HG03097 (cell line): ENCODE results near the gene BMPR1B.
"Not testable (repeated sequence)": the region's sequence is repeated elsewhere in the genome, so short reads cannot be mapped to it uniquely, and the experiment has no call there.

Experiments
- ATAC-seq: cut with Tn5 transposase; IDR thresholded peaks from one replicate; pipeline ENCODE4 v1.9.1; 2021; ENCODE audit not compliant: unreplicated experiment, low FRiP score

BMPR1B gene

GRCh38 chr4:95171377-95171776 lies 413.6 kb downstream of the BMPR1B start:
- ATAC-seq: not testable (repeated sequence)

GRCh38 chr4:95178938-95179337 lies 421.2 kb downstream of the BMPR1B start:
- ATAC-seq: no peak

DNA sequence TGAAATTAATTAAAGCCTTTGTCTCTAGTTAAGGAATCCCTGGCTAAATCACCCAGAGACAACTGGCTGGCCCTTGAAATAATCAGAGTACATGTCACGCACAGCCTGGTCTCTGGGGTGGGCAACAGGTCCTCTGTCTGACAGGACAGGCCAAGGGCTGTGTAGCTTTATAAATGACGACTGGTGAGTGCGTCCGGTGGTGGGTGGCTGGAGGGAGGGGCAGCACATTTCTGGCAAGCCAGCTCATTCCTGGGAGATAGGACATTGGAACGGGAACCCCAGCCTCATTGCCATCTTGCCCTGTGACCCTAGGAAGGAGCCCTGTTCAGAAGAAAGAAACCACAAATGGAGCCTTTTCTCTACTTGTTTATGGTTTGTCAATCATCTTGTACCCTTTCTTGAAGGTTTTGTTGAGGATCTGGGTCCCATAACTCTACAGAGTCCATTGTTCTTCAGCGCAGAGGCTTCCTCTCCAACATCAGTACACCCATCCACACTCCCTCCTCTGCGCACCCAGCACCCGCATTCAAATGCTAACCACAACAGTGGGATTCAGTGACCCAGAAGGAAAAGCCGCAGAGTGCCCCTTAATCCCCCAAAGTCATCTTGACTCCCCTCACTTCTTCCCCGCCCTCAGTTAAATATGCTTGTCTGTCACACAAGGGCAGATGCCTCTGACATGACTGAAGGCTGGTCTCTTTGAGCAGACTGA lies 422.9 kb downstream of the BMPR1B start:
- no peak for ATAC-seq

- ATAC-seq: no peak
Observed at GRCh38 chr4:95181243-95181995, 423.7 kb downstream of the BMPR1B start.

DNA sequence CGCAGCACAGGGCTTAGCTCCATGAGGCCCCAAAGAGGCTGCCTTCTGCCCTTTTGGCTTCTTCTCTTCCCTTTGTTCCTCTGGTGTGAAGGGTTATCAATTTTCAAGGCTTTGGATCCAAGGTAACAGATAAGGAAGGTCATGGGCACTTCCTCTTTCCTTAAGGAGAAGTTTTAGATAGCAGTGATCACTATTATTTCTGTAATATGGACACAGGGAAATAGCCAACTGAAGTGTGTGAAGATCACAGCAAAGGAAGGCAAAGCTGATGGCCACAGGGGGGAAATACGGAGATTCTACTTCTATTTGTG lies 424.2 kb downstream of the BMPR1B start:
- ATAC-seq: no peak

DNA sequence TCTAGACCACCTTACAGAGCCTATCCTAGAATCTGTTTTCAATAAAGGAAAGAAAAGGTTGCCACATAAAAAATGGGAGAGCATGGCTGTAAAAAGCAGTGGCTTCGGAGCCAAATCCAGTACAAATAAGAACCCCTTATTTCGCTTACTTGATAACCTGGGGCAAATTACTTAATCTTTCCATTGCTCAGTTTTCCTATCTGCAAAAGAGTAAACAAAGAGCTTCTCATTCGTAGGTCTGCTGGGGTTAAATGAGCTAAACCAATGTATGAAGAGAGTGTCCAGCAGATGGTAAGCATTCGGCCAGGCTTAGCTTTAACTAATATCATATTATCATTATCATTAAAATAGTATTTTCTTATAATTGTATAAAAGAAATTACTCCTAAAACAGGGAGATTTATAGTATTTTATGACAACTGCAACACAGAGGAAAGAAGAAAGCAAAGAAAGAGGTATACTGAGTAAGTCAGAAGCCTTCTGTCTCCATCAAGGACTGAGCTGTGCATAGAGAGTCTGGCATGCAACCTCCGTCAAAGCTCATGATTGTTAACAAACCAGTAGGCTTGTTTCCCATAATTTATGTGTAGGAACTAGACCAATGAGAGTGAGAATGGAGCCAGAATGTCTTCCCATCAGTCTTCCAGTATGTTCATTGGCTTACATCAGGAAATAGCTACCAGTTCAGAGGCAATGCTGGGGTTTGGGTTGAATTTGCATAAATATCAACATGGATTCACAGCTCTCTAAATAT lies 426.1 kb downstream of the BMPR1B start:
- no peak for ATAC-seq

DNA sequence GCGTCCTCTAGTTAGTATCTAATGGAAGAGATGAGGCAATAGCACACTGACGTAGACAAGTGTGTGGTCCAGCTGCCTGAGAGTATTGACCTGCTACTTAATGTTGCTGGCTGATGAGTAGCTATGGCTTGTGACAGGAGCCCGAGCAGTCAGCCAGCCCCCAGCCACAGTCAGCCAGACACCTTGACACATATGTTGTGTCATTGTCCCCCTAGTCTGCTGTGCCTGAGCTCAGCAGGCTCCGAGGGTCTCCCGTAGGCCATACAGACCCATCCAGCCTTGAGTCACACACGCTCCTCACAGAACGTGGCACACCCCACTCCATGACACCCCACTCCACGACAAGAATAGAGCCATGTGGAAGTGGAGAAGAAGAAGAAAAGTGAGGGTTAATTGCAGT lies 428.9 kb downstream of the BMPR1B start:
- ATAC-seq: no peak

GRCh38 chr4:95188701-95189370 lies 431.1 kb downstream of the BMPR1B start:
- no peak for ATAC-seq

- ATAC-seq: no peak
Observed at GRCh38 chr4:95190751-95191436, 433.1 kb downstream of the BMPR1B start.

GRCh38 chr4:95191537-95191936 lies 433.8 kb downstream of the BMPR1B start:
- no peak for ATAC-seq

- no peak for ATAC-seq
Observed at GRCh38 chr4:95193391-95194224, 435.9 kb downstream of the BMPR1B start.

DNA sequence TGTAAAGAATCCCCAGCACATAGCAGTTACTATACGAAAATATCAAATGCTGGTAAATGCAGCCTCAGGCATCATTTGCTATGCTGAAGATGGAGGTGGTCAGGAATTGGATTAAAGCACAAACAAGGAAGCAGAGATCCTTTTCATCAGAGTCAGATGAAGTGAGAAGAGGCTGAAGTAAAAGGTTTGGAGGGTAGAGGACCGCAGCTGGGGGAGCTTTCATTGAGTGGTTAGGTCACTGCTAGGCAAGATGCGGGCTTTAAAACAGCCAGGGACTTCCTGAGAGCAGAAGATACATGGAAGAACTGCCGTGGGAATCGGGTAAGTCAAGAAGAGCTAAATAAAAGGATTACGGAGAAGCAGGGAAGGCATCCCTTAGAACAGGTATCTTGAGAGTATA lies 439.6 kb downstream of the BMPR1B start:
- no peak for ATAC-seq

DNA sequence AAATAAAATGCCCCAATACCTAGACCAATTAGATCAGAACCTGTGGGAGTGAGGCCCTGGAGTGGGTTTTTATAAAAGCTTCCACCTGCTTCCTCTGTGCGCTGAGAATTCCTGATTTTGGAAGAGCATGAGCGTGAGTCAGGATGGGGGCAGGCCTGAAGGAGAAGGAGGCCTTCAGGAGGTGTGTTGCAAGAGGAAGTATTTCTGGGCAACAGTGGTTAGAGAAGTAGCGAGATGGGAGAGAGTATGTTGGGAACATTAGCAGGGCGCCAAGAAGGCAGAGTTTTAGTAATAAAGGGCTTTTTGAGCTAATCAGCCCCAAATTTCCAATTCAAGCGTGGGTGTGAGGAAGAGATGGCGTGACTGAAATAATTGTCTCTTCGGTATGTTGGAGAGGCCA lies 441.2 kb downstream of the BMPR1B start:
- no peak for ATAC-seq

DNA sequence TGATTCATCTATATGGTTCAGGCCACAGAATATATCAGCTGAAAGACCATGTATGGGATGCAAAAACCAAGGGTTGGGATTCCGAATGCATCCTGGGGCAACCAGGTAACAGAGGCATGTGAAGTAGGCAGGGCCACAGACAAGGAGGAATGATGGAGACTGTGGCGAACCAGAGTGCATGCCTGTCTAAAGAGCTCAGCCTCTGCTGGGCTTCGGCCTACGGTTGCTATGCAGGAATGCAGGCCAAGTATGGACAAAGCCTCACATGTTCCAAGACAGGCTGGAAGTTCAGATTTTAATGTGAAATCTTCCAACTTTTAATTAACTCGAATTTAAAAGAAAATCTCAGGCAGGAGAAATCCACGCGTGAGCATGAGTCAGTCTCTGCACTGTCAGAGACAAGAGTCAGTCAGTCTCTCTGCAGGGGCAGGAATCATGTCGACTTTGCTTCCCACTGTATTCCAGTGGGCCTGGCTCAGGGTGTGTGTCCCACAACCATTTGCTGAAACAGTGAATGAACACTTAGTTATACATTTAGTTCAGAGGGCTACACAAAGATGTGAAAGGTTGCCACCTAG lies 446.6 kb downstream of the BMPR1B start:
- ATAC-seq: no peak

GRCh38 chr4:95204873-95205272 lies 447.1 kb downstream of the BMPR1B start:
- ATAC-seq: no peak
